Skin of body (tissue), 2 donors: ENCODE data around the gene MYB. TPM values are rescaled to one million over a fixed set of nuclear protein-coding genes. Genes with fewer than 3 reads are reported as not detected.
"Not testable (repeated sequence)": the region's sequence is repeated elsewhere in the genome, so short reads cannot be mapped to it uniquely, and the experiment has no call there.

Experiments
- DNase-seq: peaks from one replicate; lab custom pipeline; 2025; lab: John Stamatoyannopoulos, UW
- total RNA-seq: library from RNA; depleted of rRNA; stranded (reverse); fragments of >200 nt; gene quantifications from one replicate; pipeline ENCODE4 v1.2.3, GENCODE V29; 2014

The MYB gene
- total RNA-seq, 1 donor from 2014 or later, result 7.8 TPM

GRCh38 chr6:135221042-135221441 is 39.9 kb downstream of the MYB start:
- no peak for DNase-seq

GRCh38 chr6:135221505-135221904 is 40.4 kb downstream of the MYB start:
- DNase-seq, result no peak

GRCh38 chr6:135222623-135223022 is 41.5 kb downstream of the MYB start:
- DNase-seq, result no peak

DNA sequence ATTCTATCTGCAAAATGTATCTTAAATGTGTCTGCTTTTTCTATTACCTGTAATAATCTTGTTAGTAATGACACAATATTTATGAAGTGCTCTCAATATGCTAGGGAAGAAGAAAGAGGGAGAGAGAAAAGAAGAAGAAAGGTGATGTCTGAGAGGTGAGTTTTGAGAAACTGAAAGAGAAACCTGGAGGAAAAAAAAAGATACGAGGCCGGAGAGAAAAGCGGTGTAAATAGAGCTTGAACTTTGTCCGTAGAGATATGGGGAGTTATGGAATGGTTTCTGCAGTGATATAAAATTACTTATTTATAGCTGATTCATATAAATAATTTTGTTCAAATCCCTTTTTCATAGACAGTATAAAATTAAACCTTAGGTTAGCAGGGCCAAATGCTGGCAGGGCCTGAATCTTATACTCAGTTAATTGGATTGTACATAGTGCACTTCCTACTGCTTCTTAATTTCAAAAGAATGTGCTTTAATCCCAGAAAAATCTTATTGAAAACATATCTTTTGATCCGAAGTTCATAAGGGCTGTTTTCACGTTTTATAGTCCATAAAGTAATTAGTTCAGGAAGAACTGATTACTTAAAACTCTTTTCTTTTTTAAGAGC is 43.0 kb downstream of the MYB start:
- no peak for DNase-seq

DNA sequence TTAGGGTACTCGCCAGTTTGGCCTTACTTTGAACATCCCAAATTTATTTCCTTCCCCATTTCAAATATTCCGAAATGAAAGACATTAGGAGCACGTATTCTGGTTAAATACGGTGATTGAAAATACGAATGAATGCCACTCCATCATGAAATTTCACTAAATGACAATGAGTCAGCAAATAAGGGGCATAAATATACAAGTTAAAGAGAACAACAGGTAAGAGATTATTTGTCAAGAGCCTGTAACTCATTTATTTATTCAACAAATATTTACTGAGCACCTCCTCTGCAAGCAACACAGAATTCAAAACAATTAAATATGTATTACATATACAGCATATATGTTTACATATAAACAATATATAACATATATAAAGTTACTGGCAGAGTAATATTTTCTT is 44.8 kb downstream of the MYB start:
- no peak for DNase-seq

DNA sequence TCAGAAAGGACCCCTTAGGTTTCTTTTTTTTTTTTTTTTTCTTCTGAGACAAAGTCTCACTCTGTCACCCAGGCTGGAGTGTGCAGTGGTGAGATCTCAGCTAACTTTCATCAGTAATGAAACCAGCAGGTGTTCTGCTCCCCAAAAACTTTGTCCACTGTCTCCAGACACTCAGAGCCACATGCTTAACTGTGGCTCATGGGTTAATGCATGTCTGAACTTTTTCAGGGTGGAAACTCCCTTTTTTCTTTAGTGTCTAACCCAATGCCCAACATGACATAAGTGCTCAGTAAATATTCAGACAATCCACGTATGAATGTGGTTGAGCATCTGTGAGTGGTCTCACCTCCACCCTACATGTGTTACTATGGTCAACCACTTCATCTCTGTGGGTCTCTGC is 45.4 kb downstream of the MYB start:
- DNase-seq, result no peak

DNA sequence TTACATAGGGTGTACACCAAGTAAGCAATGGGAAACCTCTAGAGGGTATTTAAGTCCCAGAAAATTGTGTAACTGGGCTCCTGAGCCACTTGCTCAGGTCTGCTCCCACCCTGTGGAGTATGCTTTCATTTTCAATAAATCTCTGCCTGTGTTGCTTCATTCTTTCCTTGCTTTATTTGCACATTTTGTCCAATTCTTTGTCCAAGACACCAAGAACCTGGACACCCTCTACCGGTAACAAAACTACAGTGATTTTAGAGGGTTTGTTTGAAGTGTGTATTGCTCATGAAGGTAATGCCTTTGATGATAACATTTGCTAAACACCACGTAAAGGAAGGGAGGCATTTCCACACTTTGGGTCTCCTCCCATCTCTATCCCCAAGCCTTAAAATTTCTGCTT is 46.2 kb downstream of the MYB start:
- no peak for DNase-seq

DNA sequence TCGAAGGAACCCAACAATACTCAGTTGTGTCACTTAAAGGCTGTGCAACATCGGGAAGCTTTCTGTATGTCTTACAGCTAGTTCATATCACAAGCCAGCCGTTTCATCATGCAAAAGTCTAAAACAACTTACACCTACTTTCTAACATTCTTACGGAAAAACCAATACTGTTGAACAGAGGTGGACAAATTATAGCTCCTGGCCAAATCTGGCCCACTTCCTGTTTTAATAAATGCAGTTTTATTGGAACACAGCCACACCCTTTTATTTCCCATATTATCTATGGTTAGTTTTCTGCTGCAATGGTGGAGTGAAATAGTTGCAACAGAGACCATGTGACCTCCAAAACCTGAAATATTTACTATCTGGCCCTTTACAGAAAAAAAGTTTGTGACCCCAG is 46.6 kb downstream of the MYB start:
- no peak for DNase-seq

DNA sequence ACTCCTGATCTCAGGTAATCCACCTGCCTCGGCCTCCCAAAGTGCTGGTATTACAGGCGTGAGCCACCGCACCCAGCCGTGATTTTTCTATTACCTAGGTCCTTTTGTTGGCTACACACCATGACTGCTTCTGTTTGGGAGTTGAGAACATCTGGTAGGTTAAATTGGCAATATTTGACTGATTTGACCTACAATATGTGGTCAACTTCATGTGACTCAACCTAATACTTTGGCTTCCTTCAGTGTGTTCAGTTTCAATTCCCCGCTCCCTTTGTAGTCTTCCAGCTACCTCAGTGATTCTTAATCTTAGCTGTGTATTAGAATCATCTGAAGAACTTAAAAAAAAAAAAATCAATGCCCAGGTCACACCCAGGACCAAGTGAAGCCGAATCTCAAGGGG is 47.4 kb downstream of the MYB start:
- DNase-seq, result no peak

DNA sequence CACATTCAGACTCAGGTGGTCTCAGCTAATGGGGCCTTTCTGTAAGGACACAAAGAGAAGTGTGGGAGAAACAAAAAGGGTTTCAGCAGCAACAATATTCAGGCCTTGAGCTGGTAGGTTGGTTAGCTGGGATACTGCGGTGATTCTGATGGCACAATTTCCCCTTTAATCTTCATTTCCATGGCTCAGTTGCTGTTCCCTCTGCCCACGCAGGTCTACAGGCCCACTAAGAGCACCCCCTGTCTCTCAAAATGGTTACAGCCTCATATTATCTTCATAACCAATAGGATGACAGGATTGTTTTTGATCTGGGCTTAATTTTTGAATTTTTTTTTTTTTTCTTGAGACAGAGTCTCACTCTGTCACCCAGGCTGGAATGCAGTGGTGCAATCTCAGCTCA is 48.9 kb downstream of the MYB start:
- no peak for DNase-seq

DNA sequence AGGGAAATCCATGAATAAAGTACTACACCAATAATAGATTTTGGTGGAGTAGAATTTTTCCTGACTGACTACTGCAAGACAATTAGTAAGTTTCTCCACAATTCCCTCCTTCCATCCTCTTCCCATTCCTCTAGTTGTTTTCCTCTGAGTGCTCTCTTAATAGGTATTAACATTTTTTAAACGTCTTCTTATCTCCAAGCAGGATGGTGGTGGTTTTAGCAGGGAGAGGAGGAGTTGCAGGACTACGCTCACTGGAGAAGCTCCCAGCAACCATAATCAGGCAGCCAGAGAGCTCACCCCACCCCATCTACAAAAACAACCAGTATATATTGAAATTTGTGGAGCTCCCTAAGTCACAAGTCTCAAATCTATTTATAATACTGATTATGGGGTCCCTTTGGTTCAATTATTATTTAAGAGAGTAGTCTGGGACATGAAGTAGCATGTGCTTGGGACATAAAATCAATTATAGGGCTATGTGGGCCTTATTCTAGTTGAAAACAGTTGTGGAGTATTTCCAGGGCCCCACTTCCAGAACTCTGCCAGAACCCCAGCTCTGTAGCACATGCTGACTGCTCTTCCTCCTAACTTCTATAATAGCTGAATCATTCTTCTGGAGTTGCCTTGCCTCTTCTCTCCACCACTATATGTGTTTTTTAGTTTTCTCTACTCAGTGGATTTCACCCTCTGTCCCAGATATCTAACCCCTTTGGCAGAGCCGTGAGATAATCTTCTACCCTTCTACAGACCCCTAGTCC is 49.8 kb downstream of the MYB start:
- DNase-seq, result no peak

- DNase-seq, result no peak
Measured at GRCh38 chr6:135231469-135231844, 50.3 kb downstream of the MYB start.

GRCh38 chr6:135233686-135234491 is 52.8 kb downstream of the MYB start:
- no peak for DNase-seq

GRCh38 chr6:135234492-135234780 is 53.3 kb downstream of the MYB start:
- DNase-seq, result no peak

GRCh38 chr6:135235716-135236115 is 54.6 kb downstream of the MYB start:
- no peak for DNase-seq

DNA sequence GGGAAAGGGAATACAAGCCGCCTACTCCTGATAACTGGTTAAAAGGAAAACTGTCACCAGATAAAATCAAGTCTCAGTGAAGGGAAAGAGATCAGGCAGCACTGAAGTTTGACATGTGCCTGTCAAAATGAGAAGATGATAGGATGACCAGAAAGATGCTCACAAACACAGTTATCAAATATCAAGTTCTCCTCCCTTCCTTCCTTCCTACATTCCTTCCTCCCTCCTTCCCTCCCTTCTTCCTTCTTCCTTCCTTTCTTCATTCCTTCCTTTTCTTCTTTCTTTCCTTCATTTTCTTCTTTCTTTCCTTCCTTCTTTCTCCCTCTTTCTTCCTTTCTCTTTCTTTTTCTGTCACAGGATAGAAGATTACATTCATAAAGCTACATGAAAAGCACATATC is 55.2 kb downstream of the MYB start:
- no peak for DNase-seq

- DNase-seq, result no peak
Measured at GRCh38 chr6:135236732-135237131, 55.6 kb downstream of the MYB start.

DNA sequence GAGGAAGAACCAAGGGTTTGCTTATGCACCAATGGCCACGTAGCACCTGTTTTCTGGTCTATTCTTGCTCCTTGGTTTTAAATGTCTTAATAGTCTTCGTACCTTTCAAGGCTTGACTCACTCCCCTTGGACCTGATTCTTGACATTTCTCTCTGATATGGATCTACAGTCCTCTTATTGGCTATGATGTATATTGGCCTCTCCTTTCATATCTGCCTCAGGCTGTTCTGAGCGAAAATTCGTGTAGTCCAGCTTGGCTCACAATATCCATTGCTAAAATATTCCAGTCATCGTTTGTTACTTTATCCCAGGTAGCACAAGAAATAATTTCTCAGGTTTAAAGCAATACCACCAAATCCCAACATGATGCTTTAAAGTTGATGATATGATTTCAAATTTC is 59.6 kb downstream of the MYB start:
- no peak for DNase-seq

- DNase-seq, result no peak
Measured at GRCh38 chr6:135243871-135244796, 63.0 kb downstream of the MYB start.

DNA sequence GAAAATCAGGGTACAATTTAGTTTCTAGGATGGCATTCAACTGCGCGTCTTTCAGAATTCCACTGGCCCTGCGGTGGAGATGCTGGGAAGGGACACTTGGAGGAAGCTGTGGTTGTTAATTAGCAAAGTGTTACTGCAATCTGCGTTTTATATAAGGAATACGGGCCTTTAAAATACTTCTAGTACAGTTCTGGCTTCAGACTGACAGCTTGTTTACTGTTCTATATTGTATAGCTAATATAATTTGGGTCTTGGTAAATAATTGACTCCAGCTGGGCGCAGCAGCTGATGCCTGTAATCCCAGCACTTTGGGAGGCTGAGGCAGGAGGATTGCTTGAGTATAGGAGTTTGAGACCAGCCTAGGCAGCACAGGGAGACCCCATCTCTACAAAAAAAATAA is 63.7 kb downstream of the MYB start:
- DNase-seq, result no peak

GRCh38 chr6:135246412-135247012 is 65.4 kb downstream of the MYB start:
- DNase-seq, result not testable (repeated sequence)
